Neural crest cell (in vitro differentiated cells): ENCODE data around the gene GAS1. TPM values are rescaled to one million over a fixed set of nuclear protein-coding genes. Genes with fewer than 3 reads are reported as not detected.

Experiments used
- DNase-seq: peaks from one replicate; pipeline ENCODE4 v3.0.0; 2021; ENCODE audit warnings: low read depth, mixed read lengths, low spot score
- H3K27ac Mint-ChIP-seq: one replicate; pipeline ENCODE4 v1.8.0; 2021; ENCODE audit warnings: mild to moderate bottlenecking, mixed read lengths; ENCODE audit not compliant: unreplicated experiment
- H3K27me3 Mint-ChIP-seq: 2 replicates; pipeline ENCODE4 v1.8.0; 2021; ENCODE audit warnings: low read depth, mild to moderate bottlenecking, mixed read lengths
- H3K36me3 Mint-ChIP-seq: 2 replicates; pipeline ENCODE4 v1.8.0; 2021; ENCODE audit warnings: low read depth, mild to moderate bottlenecking, mixed read lengths
- H3K4me1 Mint-ChIP-seq: 2 replicates; pipeline ENCODE4 v1.8.0; 2021; ENCODE audit warnings: mixed read lengths
- H3K4me3 Mint-ChIP-seq: one replicate; pipeline ENCODE4 v1.8.0; 2021; ENCODE audit warnings: mild to moderate bottlenecking, mixed read lengths
- H3K9me3 Mint-ChIP-seq: 2 replicates; pipeline ENCODE4 v1.8.0; 2021; ENCODE audit warnings: mixed read lengths
- long read RNA-seq: library from polyadenylated mRNA; unstranded; transcript quantifications from one replicate; pipeline ENCODE4 v2.0.0, GENCODE V29; 2020
- total RNA-seq: library from RNA; stranded (reverse); gene quantifications from 2 replicates; pipeline ENCODE4 v1.2.1, GENCODE V29; 2021
- TF ChIP-seq, protein P1 (sequence below): fragments of 200-600 bp; sonication (generic); conservative IDR thresholded peaks from 2 replicates; pipeline ENCODE4 v1.5.0; 2021; ENCODE audit warnings: antibody characterized with exemption, mild to moderate bottlenecking

The GAS1 gene
- total RNA-seq = 23.3 and 24.6 TPM in 2 replicates
- long read RNA-seq = 0 reads

- H3K4me1 Mint-ChIP-seq = peaks cover 48% of the 10 kb centered on the region
- H3K27ac Mint-ChIP-seq = peak within 1 kb of the TSS; percentile 94
- peak; percentile 83 for DNase-seq
- H3K27me3 Mint-ChIP-seq = peaks cover 18% of the 10 kb centered on the region
- H3K9me3 Mint-ChIP-seq = peaks cover 2% of the 10 kb centered on the region
- H3K36me3 Mint-ChIP-seq = no peaks in the 10 kb centered on the region
- H3K4me3 Mint-ChIP-seq = peak within 1 kb of the TSS; percentile 93
- TF ChIP-seq, protein P1, sequence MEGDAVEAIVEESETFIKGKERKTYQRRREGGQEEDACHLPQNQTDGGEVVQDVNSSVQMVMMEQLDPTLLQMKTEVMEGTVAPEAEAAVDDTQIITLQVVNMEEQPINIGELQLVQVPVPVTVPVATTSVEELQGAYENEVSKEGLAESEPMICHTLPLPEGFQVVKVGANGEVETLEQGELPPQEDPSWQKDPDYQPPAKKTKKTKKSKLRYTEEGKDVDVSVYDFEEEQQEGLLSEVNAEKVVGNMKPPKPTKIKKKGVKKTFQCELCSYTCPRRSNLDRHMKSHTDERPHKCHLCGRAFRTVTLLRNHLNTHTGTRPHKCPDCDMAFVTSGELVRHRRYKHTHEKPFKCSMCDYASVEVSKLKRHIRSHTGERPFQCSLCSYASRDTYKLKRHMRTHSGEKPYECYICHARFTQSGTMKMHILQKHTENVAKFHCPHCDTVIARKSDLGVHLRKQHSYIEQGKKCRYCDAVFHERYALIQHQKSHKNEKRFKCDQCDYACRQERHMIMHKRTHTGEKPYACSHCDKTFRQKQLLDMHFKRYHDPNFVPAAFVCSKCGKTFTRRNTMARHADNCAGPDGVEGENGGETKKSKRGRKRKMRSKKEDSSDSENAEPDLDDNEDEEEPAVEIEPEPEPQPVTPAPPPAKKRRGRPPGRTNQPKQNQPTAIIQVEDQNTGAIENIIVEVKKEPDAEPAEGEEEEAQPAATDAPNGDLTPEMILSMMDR = no peak
These were observed at the start of gene GAS1 for GRCh38 chr9:86947146-86948073. TSS of gene GAS1 (minus strand) at chr9:86947506. CDS start at chr9:86946779, 727 bp downstream.

DNA sequence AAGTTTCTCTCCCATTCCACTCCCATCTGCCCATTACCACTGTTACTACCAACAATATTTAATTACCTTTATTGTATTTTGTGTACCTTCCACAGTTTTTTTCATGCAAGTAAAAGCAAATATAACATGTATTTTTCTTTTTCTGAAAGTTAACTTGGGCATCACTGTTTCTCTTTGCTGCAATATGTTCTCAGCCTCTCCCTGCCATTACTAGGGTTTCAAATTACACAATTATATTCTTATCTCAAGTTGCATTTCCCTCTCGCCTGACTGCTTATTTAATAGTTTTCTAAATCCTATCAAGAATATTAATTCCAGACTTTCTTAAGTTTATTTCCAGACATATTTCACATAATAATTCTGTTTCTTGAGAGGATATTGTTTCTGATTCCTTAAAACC, 46.9 kb upstream of the GAS1 start:
- TF ChIP-seq, protein P1 = no peak
- Mint-ChIP-seq H3K27ac (no peak overlapping the region), H3K9me3 (no peaks in the 10 kb centered on the region), H3K4me3 (no peak overlapping the region), H3K27me3 (no peaks in the 10 kb centered on the region), H3K4me1 (peaks cover 2% of the 10 kb centered on the region), H3K36me3 (no peaks in the 10 kb centered on the region)
- no peak for DNase-seq

- TF ChIP-seq, protein P1 = no peak
- no peaks in the 10 kb centered on the region for H3K27me3 Mint-ChIP-seq
- H3K4me1 Mint-ChIP-seq = peaks cover 5% of the 10 kb centered on the region
- no peak overlapping the region for H3K4me3 Mint-ChIP-seq
- no peak overlapping the region for H3K27ac Mint-ChIP-seq
- no peak for DNase-seq
- no peaks in the 10 kb centered on the region for H3K36me3 Mint-ChIP-seq
- no peaks in the 10 kb centered on the region for H3K9me3 Mint-ChIP-seq
These were observed 46.5 kb upstream of the GAS1 start for GRCh38 chr9:86993830-86994229.

GRCh38 chr9:86991077-86991476, 43.8 kb upstream of the GAS1 start:
- no peaks in the 10 kb centered on the region for H3K27me3 Mint-ChIP-seq
- H3K36me3 Mint-ChIP-seq = no peaks in the 10 kb centered on the region
- peaks cover 5% of the 10 kb centered on the region for H3K4me1 Mint-ChIP-seq
- TF ChIP-seq, protein P1 = no peak
- no peak overlapping the region for H3K27ac Mint-ChIP-seq
- H3K4me3 Mint-ChIP-seq = no peak overlapping the region
- H3K9me3 Mint-ChIP-seq = no peaks in the 10 kb centered on the region
- no peak for DNase-seq

DNA sequence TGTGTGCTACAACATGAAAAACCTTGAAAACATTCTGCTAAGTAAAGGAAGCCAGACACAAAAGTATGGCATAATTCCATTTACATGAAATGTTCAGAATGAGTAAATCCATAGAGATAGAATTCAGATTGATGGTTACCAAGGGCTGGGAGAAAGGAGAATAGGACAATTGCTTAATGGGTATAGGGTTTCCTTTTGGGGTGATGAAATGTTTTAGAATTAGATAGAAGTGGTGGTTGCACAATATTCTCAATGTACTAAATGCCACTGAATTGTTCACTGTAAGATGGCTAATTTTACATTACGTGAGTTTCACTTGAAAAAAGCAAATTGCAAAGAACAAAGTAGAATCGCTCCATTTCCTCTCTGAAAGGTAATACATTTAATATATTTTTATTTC, 43.0 kb upstream of the GAS1 start:
- H3K9me3 Mint-ChIP-seq = no peaks in the 10 kb centered on the region
- TF ChIP-seq, protein P1 = no peak

More for the DNA sequence above, 43.0 kb upstream of the GAS1 start:
- H3K36me3 Mint-ChIP-seq = no peaks in the 10 kb centered on the region
- no peaks in the 10 kb centered on the region for H3K27me3 Mint-ChIP-seq
- H3K4me3 Mint-ChIP-seq = no peak overlapping the region
- DNase-seq = no peak
- peaks cover 5% of the 10 kb centered on the region for H3K4me1 Mint-ChIP-seq
- no peak overlapping the region for H3K27ac Mint-ChIP-seq
